NCI-H1092 (cell line): Measurements from ENCODE around the gene JMJD1C.

Experiments used
- DNase-seq: peaks from one replicate; lab custom pipeline; 2025; lab: John Stamatoyannopoulos, UW

JMJD1C gene

DNA sequence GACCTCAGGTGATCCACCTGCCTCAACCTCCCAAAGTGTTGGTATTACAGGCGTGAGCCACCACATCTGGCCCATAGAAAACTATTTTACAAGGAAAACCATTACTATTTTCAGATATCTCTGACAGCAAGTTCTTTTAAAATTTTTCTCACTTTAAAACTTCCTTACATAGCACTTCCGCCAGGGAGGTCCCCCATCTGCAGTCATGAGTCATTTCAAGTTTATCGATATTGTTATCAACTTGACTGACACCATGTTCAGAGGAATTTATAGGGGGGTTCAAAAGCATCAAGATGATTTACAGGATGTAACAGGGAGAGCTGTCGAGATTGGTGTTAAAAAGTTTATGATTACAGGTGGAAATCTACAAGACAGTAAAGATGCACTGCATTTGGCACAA, 243.8 kb downstream of the JMJD1C start:
- no peak for DNase-seq

DNA sequence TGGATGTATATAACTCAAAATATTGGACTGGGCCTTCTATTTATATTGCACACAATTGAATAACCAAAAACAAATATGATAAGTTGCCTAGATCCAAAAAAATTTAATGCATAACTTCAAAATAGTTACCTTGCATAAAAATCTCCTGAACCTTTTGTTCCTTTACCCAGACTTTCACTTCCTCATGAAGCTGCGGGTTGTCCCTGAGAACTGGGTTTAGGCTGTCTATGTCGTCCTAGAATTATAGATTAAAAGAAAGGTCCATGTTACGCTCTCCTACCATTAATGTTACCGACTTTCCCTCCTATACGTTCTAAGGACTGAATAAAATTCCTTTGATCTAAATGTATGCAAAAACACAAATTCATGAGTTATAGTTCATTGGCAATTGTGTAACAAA, 246.0 kb downstream of the JMJD1C start:
- no peak for DNase-seq

DNA sequence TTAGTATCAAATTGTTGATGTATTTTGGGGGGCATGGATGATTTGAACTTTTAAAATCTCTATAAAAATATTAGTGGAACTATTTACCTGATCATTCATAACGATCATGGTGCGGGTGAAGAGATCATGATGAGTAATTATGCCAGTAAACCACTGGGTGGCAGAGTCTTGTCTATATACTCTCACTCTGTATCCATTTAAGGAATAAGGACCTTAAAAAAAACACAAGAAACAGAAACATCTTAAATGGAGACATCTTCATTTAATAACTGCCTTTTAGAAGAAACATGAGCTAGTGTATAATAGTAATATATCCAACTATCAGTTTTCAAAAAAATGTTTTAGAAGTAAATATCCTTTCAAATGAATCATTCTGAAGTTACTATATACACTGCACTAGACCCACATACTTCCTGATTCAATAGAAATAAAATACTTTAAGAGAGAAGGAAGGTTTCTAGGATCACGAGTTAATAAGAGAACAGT, 248.6 kb downstream of the JMJD1C start:
- DNase-seq, result no peak

DNA sequence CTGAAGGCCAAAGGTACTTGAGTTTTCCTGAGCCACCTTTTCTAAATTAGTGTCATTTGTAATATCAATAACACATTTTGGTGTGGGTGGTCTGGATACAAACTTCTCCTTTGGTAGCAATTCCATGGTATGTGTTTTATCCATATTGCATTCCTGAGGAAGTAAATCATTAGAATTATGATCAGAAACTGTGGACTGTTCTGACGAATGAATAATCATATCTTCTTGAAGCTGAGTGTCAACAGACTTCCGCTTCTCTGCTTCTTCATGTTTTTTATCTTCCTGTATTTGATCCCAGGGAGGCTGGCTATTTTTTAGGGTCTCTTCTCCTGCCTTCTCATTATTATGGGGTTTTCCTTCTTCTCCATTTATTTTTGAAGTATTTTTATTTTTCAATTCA, 251.2 kb downstream of the JMJD1C start:
- DNase-seq, result no peak

DNA sequence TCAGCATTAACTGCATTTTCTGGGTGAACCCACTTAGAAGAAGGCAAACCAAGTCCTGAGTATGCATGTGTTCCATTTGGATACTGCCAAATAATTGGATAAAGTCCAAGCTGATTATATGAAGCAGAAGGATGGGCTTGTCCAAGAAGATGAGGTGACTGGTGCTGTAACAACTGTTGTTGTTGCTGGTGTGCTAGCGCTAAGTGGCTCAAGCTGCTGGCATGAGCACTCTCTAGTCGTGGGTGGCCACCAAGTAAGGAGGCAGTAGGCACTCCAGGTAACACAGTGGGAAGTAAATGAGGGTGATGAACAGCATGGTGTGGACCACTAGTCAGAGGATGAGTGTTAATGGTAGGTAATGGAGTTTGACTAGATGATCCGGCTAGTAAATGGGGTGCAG, 252.3 kb downstream of the JMJD1C start:
- DNase-seq, result no peak

DNA sequence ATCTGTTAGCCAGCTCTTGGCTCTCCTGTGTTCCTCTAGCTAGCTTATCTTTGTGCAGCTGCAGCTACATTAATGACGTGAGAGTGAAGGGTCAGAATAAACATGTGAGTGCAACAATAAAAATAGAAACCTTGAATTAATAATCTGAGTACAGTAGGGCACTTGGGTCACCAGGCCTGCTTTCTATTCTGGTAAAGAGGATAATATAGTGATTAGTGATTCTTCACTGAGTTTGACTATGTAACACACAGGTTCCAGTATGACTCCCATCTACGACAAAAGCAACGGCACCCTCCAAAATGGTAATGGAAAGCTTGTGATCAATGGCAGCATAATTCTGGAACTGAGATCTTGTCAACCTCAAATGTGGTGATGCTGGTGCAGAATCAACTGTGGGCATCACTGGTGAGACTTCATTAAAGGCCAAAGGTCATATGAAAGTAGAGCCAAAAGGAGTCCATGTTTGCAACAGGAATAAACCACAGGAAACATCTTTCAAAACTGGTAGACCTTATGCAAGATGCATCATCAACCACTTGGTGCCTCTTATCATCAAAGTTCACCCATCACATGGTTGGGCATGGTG, 255.1 kb downstream of the JMJD1C start:
- no peak for DNase-seq

DNA sequence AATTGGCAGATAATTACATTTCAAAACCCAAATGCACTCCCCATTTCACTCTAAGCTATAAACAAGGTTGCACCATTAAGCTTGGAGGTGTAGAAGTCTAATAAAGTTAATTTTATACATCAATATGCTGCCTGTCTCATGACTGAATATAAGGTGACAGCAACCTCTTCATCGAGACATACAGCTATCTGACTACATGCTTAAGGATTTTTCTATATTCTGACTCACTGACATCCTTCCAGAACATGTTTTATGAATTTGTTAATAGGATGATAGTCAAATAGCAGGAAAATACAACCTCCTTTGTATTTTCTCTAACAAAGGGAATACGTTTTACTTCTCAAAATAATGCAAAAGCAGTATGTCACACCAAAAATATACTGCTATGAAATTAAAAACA, 256.1 kb downstream of the JMJD1C start:
- no peak for DNase-seq

DNA sequence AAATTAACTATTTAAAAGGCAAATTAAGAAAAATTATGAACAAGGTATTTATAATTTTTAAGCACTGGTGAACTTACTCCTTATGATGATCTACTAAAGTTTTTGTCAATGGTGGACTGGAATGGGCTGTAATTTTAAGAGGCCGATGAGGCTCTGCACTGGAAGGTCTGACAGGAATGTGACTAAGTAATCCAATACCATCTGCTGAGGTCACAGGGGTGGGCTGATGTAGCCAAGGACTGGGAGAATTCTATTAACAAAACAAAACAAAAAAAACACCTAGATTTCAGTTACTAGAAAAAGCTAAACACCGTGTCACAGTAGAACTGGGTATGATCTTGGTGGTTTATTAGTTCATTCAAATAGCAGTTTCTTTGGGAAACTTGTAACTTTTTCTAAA, 256.8 kb downstream of the JMJD1C start:
- DNase-seq, result no peak

DNA sequence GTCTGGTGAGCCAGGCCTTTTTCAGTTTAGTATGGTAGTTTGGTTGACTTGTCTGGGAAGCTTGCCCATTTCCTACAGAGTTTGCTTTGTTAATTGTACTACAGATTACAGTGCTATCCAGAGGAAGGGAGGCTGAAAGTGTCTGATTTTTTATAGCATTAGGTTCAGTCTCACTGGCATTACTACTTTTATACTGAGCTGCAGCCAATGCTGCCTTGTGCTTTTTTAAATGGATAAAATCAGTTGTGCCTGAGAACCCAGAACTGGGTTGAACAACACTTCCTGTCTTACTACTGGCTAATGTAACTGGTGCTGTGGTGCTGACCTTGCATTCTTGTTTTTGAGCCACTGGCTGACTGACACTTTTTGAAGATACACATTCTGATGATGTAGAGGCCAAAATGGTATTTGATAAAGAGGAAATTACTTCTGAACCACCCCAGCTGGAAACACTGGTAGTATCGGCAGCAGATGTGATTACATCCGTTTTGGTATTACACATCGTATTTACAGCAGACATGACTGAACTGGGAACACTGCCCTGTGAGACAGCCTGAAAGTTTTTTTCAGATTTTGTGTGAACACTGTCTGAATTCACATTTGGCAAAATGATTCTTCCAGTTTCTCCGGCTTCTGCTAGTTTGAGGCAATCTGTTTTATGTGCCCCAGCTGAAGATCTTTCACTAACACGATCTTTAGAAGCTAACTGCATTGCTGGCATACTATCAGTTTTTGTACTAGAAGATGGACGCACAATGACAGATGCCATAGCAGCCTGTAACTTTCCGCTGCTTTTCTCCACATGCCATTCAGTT, 258.6 kb downstream of the JMJD1C start:
- DNase-seq, result no peak

DNA sequence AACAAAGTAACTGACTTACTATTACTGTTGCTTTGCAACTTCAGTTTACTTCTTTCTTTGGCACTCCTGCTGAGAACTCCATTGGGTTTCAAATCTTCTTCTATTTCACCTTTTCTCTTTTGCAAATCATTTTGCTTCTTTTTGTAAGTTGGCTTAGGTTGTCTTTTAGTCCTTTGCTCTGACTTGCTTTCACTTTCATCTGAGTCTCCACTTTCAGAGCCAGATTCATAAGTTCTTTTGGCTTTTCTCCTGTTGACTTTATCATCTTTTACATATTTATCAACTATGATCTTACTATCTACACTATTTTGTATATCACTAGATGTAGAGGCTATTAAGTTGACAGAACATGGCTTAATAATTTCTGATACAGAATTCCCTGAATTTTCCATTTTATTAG, 259.2 kb downstream of the JMJD1C start:
- no peak for DNase-seq

DNA sequence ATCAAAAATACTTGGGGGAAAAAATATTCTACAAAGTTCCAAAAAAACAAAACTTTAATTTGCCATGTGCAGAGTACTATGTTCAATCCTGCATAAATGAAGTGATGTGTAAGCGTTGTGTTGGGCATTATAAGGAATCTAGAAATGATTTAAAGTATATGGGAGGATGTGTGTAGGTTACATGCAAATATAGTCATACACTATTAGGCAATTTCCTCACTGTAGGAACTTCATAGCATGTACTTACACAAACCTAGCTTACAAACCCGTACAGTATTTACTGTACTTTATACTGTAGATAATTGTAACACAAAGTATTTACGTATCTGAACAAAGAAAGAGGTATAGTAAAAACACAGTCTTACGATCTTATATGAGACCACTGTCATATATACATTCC, 260.4 kb downstream of the JMJD1C start:
- no peak for DNase-seq

DNA sequence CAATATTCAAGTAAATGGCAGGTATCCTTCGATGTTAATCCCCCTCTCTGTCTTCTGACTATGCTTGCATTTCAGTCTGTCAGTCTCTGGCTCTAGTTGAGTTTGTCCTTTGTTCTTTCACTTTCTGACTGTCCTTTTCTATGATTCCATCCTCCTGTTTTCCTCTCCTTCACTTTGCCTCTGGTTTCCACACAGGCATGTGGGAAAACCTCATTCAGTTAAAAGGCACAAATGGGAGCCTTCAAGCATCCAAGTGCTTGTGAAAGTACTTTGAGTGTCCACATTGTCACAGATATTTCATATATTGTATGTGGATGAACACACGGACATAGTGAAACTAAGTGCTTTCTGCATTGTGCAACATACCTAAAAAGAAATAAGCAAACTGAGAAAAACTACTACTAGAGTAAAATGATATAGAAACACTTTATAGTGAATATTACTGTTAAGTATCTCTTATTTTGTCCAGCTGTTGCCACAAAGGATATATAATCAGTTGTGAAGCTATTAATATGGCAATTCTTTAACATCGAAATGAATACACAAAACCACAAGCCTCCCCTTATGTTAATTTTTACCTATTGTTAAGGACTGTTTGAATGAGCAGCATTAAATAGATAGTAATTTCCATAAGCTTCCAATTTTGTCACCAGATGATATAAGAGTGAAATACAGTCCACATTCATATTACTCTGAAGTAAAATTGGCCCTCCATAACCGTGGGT, 260.9 kb downstream of the JMJD1C start:
- DNase-seq, result no peak

DNA sequence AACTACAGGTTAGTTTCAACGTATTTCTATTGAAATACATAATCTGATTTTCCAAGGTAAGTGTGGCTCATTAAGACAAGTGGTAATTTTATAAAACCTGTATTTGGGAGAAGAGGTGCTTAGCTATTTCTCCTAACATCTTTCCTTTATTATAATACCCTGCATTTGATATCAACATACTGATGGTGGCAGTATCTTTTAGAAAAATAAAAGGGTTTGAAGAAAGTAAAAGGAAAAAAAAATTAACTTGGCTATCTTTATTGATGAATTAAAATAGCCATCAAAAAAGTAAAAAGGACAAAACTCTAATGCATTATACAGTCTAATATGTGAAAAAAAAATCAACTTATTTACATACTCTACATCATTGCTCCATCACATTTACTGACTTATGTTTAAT, 264.7 kb downstream of the JMJD1C start:
- no peak for DNase-seq

DNA sequence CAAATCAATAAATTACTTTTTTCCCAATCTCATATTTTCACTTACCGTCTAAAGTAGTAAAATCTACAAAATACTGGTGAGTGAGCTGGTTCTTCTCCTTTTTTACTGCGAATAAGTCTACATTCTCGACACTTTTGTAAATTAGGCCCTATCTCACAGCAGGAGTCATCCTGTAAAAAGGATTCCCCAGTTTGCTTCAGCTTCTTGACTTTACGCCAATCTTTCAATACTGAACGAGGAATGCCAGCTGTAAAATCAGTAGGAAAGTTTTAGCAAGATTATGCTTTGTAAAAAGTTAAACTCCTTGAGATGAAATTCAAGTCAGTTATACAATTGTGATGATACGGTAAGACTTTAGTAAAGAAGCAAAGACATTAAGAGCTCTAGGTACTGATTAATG, 265.3 kb downstream of the JMJD1C start:
- no peak for DNase-seq

DNA sequence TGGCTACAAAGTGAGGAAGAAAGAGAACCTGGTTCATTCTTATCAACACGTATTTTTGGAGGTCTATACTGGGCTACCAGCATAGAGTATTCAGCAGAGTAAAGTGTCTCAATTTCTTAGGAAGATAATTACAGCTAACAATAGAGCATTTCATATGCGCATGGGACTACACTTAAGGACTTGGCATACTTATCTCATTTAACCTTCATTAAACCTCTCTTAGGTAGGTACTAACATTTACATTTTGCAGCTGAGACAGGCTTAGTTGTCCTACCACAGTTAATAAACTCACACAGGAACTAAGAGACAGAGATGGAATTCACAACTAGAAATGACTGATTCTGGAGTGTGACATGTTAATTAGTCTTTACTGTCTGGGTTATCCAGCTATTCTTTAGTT, 266.1 kb downstream of the JMJD1C start:
- no peak for DNase-seq

DNA sequence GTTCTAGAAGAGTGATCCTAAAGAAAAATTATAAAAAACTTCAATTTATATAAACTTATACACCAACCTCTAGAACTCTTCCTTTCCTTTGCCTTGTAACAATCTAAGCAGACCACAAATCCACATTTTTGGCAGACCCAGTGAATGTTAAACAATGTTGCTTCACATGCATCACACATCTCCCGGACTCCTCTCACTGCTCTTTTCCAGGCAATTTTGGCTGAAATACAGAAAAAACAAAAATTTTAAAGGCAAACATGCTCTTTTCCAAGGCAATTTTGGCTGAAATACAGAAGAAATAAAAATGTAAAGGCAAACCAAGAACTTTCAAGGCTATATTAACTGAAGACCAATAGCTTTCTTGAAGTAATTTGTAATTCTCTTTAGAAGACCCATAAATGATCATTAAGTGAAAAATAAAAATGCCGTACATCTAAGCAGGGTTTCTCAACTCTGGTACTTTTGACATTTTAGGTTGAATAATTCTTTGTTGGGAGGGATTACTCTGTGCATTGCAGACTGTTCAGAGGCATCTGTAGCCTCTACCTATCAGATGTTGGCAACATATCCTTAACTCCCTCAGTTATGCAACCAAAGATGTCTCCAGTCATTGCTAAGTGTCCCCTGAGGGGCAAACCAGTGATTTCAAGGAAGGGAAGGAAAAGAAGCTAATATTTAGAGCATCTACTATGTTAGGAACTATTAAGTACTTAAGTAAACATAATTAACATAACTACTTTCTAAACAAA, 268.3 kb downstream of the JMJD1C start:
- DNase-seq, result no peak

DNA sequence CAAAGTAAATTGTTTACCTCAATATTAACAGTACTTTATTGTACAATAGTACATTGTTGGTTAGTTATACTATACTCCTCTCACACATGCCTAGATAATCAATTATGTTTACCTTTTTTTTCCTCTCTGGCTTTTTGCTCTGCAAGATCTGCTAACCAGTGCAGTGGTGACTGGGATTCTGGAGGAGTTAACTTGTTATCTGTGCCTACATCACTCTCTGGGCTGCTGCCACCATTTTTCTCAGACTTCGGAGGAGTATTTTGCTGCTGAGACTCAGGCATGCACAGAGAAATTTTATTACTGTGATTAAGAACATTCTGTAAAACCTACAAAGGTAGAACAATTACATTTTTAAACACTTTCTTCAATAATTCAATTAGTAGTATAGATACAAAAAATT, 273.0 kb downstream of the JMJD1C start:
- no peak for DNase-seq

DNA sequence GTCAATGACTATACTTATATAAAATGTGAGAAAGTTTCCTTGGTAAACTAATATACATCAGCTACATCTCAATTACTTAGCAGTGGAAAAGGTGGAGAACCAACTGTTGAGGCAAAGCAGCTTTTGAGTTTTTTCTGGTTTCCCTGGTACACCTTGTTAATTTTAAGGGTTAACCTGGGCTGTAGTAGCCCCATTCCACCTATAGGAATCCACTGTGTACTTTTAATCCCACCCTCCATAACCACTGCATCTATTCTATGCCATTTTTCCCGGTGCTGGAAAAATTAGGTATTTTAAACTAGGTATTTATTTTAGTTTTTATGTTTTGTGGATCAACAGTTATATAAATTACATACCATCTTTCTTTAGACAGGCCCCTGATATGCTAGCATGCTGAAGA, 290.2 kb downstream of the JMJD1C start:
- no peak for DNase-seq

DNA sequence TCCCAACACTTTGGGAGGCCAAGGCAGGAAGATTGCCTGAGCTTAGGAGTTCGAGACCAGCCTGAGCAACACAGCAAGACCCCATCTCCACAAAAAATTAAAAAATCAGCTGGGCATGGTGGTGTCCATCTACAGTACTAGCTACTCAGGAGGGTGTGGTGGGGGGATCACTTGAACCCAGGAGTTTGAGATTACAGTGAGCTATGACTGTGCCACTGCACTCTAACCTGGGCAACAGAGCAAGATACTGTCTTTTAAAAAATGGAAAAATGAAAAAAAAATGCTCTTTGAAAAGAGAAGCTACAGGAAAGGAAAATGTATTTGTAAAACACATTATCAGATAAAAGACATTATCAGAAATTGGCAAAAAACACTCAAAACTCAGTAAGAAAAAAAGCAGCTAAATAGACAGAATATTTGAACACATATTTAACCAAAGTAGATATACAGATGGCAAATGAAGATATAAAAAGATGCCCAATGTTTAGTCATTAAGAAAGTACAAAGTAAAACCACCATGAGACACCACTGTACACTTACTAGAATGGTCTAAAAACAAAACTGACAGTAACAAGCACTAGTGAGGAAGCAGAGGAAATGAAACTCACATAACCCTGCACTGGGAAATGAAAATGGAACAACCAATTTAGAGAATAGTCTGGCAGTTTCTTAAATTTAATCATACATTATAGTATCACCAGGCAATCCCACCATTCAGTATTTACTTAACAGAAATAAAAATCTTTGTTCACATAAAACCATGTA, 292.1 kb downstream of the JMJD1C start:
- no peak for DNase-seq

DNA sequence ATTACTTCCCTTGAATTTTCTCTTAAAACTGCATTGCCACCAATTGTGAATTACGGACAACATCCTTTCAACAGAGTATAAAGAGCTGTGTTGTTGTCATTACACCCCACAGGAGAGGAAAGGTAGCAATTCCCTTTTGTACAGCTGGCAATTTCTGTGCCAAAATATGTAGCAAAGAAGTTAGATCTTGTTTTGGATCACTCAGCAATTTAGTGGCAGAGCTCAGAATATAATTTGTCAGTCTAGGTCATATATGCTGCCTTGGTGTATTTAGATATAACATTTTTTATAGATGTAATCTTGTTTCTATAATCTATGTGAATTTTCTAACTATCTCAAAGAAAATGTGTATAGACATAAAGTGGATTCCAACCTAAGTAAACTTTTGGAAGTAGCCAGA, 293.9 kb downstream of the JMJD1C start:
- DNase-seq, result no peak

DNA sequence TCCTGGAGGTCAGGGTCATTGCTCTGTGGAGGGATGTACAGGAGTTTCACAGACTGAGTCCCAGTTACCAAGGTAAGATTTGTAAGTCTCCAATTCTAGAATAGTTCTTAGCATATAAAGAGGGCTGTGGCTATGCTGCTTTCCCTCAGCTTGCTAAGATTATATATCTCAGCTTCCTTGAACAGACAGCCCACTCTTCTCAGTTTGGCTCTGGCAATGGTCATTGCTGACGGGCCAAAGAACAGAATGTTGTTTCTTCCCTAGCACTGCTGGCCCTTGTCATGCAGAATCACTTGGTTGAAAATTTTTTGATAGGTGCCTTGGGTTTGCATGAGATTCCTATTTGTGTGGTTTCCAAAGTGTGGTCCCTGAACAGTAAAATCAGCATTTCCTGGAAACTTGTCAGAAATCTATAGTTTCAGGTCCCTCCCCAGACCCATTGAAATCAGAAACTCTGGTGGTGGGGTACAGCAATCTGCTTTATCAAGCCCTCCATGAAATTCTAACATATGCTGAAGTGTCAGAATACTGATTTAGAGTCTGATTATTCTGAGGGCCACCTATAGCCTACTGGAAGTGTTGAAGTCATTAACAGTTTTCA, 294.4 kb downstream of the JMJD1C start:
- no peak for DNase-seq
